IMR-90 (cell line): Measurements from ENCODE around the gene C10orf90. TPM values are rescaled to one million over a fixed set of nuclear protein-coding genes. Genes with fewer than 3 reads are reported as not detected.

ENCODE experiments used
- ATAC-seq: fragments of 200-7000 bp; cut with Tn5 transposase; 2 replicates; pipeline ENCODE4 v1.9.1; 2020; ENCODE audit warnings: low read depth, mild to moderate bottlenecking, moderate library complexity
- BruUV-seq: library from RNA; stranded (reverse); fragments of 400-500 nt; replicated peaks from 2 replicates; lab custom pipeline; 2021; lab: Mats Ljungman, UMichigan
- CTCF ChIA-PET: fragments of 300-600 bp; formaldehyde crosslinking; extraction: SDS; loops from one replicate; lab custom pipeline; 2021; ENCODE audit warnings: antibody characterized with exemption; lab: Yijun Ruan, JAX
- POLR2A ChIA-PET: fragments of 300-600 bp; sonication (Branson Sonifier 250); formaldehyde crosslinking; loops from one replicate; lab custom pipeline; 2022; ENCODE audit warnings: antibody characterized with exemption; ENCODE audit not compliant: unreplicated experiment; lab: Charles Lee
- DNase-seq: peaks from one replicate; pipeline ENCODE4 v3.0.0; 2013
- H2AFZ ChIP-seq: replicated peaks from 2 replicates; pipeline ENCODE3; 2013; ENCODE audit warnings: low read length, mild to moderate bottlenecking; ENCODE audit not compliant: poor library complexity
- H2AK5ac ChIP-seq: 2 replicates; pipeline ENCODE4 v1.6.1; 2013; ENCODE audit warnings: low read depth, low read length, inconsistent platforms
- H2AK9ac ChIP-seq: replicated peaks from 2 replicates; pipeline ENCODE3; 2013; ENCODE audit warnings: mild to moderate bottlenecking, low read depth, low read length, moderate library complexity; ENCODE audit not compliant: poor library complexity
- H2BK120ac ChIP-seq: 2 replicates; pipeline ENCODE4 v1.6.1; 2013; ENCODE audit warnings: low read depth, low read length, inconsistent platforms
- H2BK15ac ChIP-seq: 3 replicates; pipeline ENCODE4 v1.6.1; 2013; ENCODE audit warnings: low read depth, low read length, inconsistent platforms
- H2BK20ac ChIP-seq: 2 replicates; pipeline ENCODE4 v1.6.1; 2013; ENCODE audit warnings: low read depth, mild to moderate bottlenecking, inconsistent platforms, low read length, moderate library complexity
- H2BK5ac ChIP-seq: 2 replicates; pipeline ENCODE4 v1.6.1; 2013; ENCODE audit warnings: mild to moderate bottlenecking, low read depth, low read length, inconsistent platforms; ENCODE audit not compliant: poor library complexity, severe bottlenecking
- H3K14ac ChIP-seq: replicated peaks from 2 replicates; pipeline ENCODE4 v1.6.1; 2013; ENCODE audit warnings: low read depth, low read length, inconsistent platforms
- H3K18ac ChIP-seq: 2 replicates; pipeline ENCODE4 v1.6.1; 2013; ENCODE audit warnings: low read depth, low read length, control low read depth
- H3K23ac ChIP-seq: 2 replicates; pipeline ENCODE4 v1.6.1; 2013; ENCODE audit warnings: low read depth, low read length, inconsistent platforms
- H3K27ac ChIP-seq: 2 replicates; pipeline ENCODE4 v1.5.1; 2013; ENCODE audit warnings: mild to moderate bottlenecking, control low read depth, low read length; ENCODE audit not compliant: insufficient read depth
- H3K27me3 ChIP-seq: 2 replicates; pipeline ENCODE4 v1.6.1; 2013; ENCODE audit warnings: low read length; ENCODE audit not compliant: control insufficient read depth, insufficient read depth
- H3K36me3 ChIP-seq: 2 replicates; pipeline ENCODE4 v1.6.1; 2013; ENCODE audit warnings: low read length, mixed read lengths; ENCODE audit not compliant: control insufficient read depth, insufficient read depth
- H3K4ac ChIP-seq: 2 replicates; pipeline ENCODE4 v1.6.1; 2013; ENCODE audit warnings: low read depth, low read length, inconsistent platforms
- H3K4me1 ChIP-seq: 2 replicates; pipeline ENCODE4 v1.6.1; 2013; ENCODE audit warnings: low read length, mixed read lengths; ENCODE audit not compliant: control insufficient read depth, insufficient read depth
- H3K4me2 ChIP-seq: 2 replicates; pipeline ENCODE4 v1.6.1; 2013; ENCODE audit warnings: low read depth, mild to moderate bottlenecking, control low read depth, low read length, moderate library complexity
- H3K4me3 ChIP-seq: 2 replicates; pipeline ENCODE4 v1.5.1; 2013; ENCODE audit warnings: low read depth, mild to moderate bottlenecking, control low read depth, low read length, moderate library complexity; ENCODE audit not compliant: insufficient read depth
- H3K56ac ChIP-seq: 2 replicates; pipeline ENCODE4 v1.6.1; 2013; ENCODE audit warnings: low read length, inconsistent platforms; ENCODE audit not compliant: insufficient read depth; ENCODE audit errors: extremely low read depth
- H3K79me1 ChIP-seq, 2 experiments: 2 replicates each; pipeline ENCODE4 v1.6.1; 2013; ENCODE audit warnings: low read length in 2 of 2, inconsistent platforms in 1 of 2, low read depth in 1 of 2
- H3K9ac ChIP-seq: 2 replicates; pipeline ENCODE4 v1.6.1; 2013; ENCODE audit warnings: low read depth, low read length, control low read depth
- H3K9me1 ChIP-seq: 2 replicates; pipeline ENCODE4 v1.6.1; 2013; ENCODE audit warnings: low read length, inconsistent platforms; ENCODE audit not compliant: insufficient read depth
- H3K9me3 ChIP-seq: 2 replicates; pipeline ENCODE4 v1.6.1; 2013; ENCODE audit warnings: low read length; ENCODE audit not compliant: control insufficient read depth, insufficient read depth
- H4K20me1 ChIP-seq: 2 replicates; pipeline ENCODE4 v1.6.1; 2013; ENCODE audit warnings: low read length, inconsistent platforms; ENCODE audit not compliant: insufficient read depth
- H4K5ac ChIP-seq: 2 replicates; pipeline ENCODE4 v1.6.1; 2013; ENCODE audit warnings: mild to moderate bottlenecking, low read depth, low read length, control low read depth
- H4K8ac ChIP-seq, 2 experiments: 2 replicates each; pipeline ENCODE4 v1.6.1; 2013; ENCODE audit warnings: low read depth in 2 of 2, low read length in 2 of 2, control low read depth in 1 of 2, inconsistent platforms in 1 of 2
- H4K91ac ChIP-seq: 2 replicates; pipeline ENCODE4 v1.6.1; 2013; ENCODE audit warnings: low read depth, low read length, inconsistent platforms; ENCODE audit not compliant: insufficient read depth
- MXI1 ChIP-seq: IDR thresholded peaks from 2 replicates; pipeline ENCODE4 v1.6.1; 2012; ENCODE audit warnings: low read depth, mild to moderate bottlenecking, low read length, moderate library complexity, borderline replicate concordance
- RCOR1 ChIP-seq: IDR thresholded peaks from 2 replicates; pipeline ENCODE4 v1.6.1; 2012; ENCODE audit warnings: mild to moderate bottlenecking, low read length, improper control_type of control experiment; ENCODE audit not compliant: insufficient replicate concordance
- RFX5 ChIP-seq: IDR thresholded peaks from 2 replicates; pipeline ENCODE4 v1.8.0; 2012; ENCODE audit warnings: low read depth, mild to moderate bottlenecking, low read length, moderate library complexity
- WGBS, 2 experiments: methylation state at CpG; one replicate each; pipeline versions ENCODE4 v1.1.5 to v1.1.7; 2013; ENCODE audit warnings: missing lambda C conversion rate in 2 of 2; ENCODE audit not compliant: insufficient read length in 1 of 2; ENCODE audit errors: extremely low coverage in 2 of 2; 5-methylcytosine and 5-hydroxymethylcytosine counted together
- dilution Hi-C: fragments of 300-500 bp; cut with HindIII; formaldehyde crosslinking; loops from one replicate; pipeline ENCODE4 v1.14.3; 2018; ENCODE audit warnings: low sequenced_read_pairs; ENCODE audit not compliant: unreplicated experiment
- in situ Hi-C: fragments of 300-500 bp; cut with MboI; formaldehyde crosslinking; loops from 3 replicates; pipeline ENCODE4 v1.14.3; 2019; ENCODE audit warnings: low sequenced_read_pairs, inconsistent platforms, mixed read lengths
- intact Hi-C: fragments of 100-400 bp; cut with micrococcal nuclease; formaldehyde crosslinking; loops from 2 replicates; pipeline ENCODE4 v1.10.0; 2022
- polyA plus RNA-seq, 3 experiments: library from polyadenylated mRNA; depleted of rRNA; stranded (reverse); fragments of >200 nt; gene quantifications; 2 replicates each; pipeline ENCODE4 v1.2.3, GENCODE V29; 2012; ENCODE audit warnings: low replicate concordance in 1 of 3
- total RNA-seq: library from RNA; depleted of rRNA; stranded (reverse); fragments of >200 nt; gene quantifications from 2 replicates; pipeline ENCODE4 v1.2.3, GENCODE V29; 2012
- TF ChIP-seq, protein P1 (sequence below): fragments of 150-350 bp; IDR thresholded peaks from 2 replicates; pipeline ENCODE4 v1.6.1; 2017; ENCODE audit warnings: mild to moderate bottlenecking, antibody characterized with exemption, low read length, low read depth

Gene C10orf90
- total and polyA plus RNA-seq, 2 of the 4 experiments (the other 2 are of a cell fraction) = 0.05 to 0.18 TPM

DNA sequence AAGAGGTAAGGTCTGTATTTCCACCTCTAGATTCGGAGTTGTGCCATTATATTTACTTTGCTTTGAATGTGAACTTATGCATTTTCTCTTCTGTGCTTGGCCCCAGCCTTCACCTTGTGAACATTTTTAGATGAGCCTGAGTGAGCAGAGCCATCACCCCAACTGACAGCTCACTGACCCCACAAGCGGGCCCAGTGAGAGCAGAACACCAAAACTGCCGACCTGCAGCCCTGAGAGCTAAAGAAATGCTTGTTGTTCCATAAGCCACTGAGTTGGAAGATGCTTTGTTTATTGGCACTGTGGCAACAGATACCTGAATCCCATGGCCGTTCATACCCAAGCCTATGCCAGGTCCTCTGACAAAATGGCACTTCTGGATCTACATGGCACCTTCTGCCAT, 37.8 kb downstream of the C10orf90 start:
- Histone ChIP-seq H3K4ac (no peak overlapping the region), H3K27ac (no peak overlapping the region), H2BK120ac (no peak overlapping the region), H2BK20ac (no peak overlapping the region), H2BK5ac (no peak overlapping the region), H4K5ac (no peak overlapping the region), H3K9me1 (no peaks in the 10 kb centered on the region), H3K36me3 (no peaks in the 10 kb centered on the region), H3K4me1 (no peaks in the 10 kb centered on the region), H3K14ac (no peak overlapping the region), H4K8ac (no peak overlapping the region), H3K9ac (no peak overlapping the region), H2BK15ac (no peak overlapping the region), H3K9me3 (no peaks in the 10 kb centered on the region), H3K23ac (no peak overlapping the region), H4K91ac (no peak overlapping the region), H3K18ac (no peak overlapping the region), H3K4me2 (no peak overlapping the region), H2AK5ac (no peak overlapping the region), H3K27me3 (peaks cover 1% of the 10 kb centered on the region; the same call in 1 of the 2 replicates), H3K4me3 (no peak overlapping the region), H2AFZ (no peak overlapping the region), H4K20me1 (no peaks in the 10 kb centered on the region; the same call in 1 of the 2 replicates), H3K79me1 (no peaks in the 10 kb centered on the region), H3K56ac (no peak overlapping the region), H2AK9ac (no peak overlapping the region)
- no peak for DNase-seq
- ATAC-seq = no peak
- dilution Hi-C loops (no loop called here), in situ Hi-C loops (no loop called here), intact Hi-C loops (no loop called here)
- TF ChIP-seq MXI1 = no peak
- TF ChIP-seq RFX5 = no peak
- TF ChIP-seq, protein P1, sequence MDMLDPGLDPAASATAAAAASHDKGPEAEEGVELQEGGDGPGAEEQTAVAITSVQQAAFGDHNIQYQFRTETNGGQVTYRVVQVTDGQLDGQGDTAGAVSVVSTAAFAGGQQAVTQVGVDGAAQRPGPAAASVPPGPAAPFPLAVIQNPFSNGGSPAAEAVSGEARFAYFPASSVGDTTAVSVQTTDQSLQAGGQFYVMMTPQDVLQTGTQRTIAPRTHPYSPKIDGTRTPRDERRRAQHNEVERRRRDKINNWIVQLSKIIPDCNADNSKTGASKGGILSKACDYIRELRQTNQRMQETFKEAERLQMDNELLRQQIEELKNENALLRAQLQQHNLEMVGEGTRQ = no peak
- TF ChIP-seq RCOR1 = no peak
- no TSS peak for BruUV-seq
- POLR2A ChIA-PET = no interaction called here
- no CpG with 5 or more reads among the region's 4 CpGs for WGBS, 2 experiments
- CTCF ChIA-PET = no interaction called here
